Measurements from ENCODE around the gene NEK2. TPM values are rescaled to one million over a fixed set of nuclear protein-coding genes. Genes with fewer than 3 reads are reported as not detected.

NEK2 gene
- total RNA-seq, 1 experiment from 2014 or later, result 17.6 TPM

- Histone ChIP-seq H4K91ac (ENCODE audit: insufficient read length, low read depth, low read length) (no peak overlapping the region), H3K27ac (ENCODE audit: insufficient read length, low read depth, low read length) (no peak overlapping the region), H3K14ac (ENCODE audit: insufficient read depth, low read length) (no peak overlapping the region), H4K8ac (replicated peaks; ENCODE audit: insufficient read length, low read depth, low read length) (no peak overlapping the region), H3K9me3 (ENCODE audit: control insufficient read depth, low read depth, low read length) (no peaks in the 10 kb centered on the region), H2AK5ac (ENCODE audit: insufficient read length, low read length) (no peak overlapping the region), H2BK5ac (ENCODE audit: insufficient read length, low read length) (no peak overlapping the region), H2BK120ac (ENCODE audit: low read depth, low read length, poor library complexity, severe bottlenecking) (no peak overlapping the region), H3K4me1 (ENCODE audit: insufficient read depth, low read length) (no peaks in the 10 kb centered on the region), H3K9ac (ENCODE audit: extremely low read depth, insufficient read length, low read length) (no peak overlapping the region), H3K4ac (ENCODE audit: low read depth, low read length) (no peak overlapping the region), H3K4me2 (ENCODE audit: insufficient read depth, insufficient read length, low read length) (no peak overlapping the region), H2BK12ac (ENCODE audit: insufficient read length, low read depth, low read length) (no peak overlapping the region), H3K79me1 (ENCODE audit: insufficient read depth, low read depth, low read length, poor library complexity, severe bottlenecking) (no peaks in the 10 kb centered on the region), H2BK20ac (ENCODE audit: low read depth, low read length, poor library complexity, severe bottlenecking) (no peak overlapping the region), H3K56ac (ENCODE audit: insufficient read length, low read depth, low read length) (no peak overlapping the region), H4K20me1 (ENCODE audit: control insufficient read depth, insufficient read depth, insufficient read length) (no peaks in the 10 kb centered on the region), H2AFZ (ENCODE audit: low read length) (no peak overlapping the region), H3K23ac (ENCODE audit: insufficient read length, low read depth, low read length) (no peak overlapping the region), H3K27me3 (ENCODE audit: insufficient read depth, low read length) (no peaks in the 10 kb centered on the region), H3T11ph (ENCODE audit: low read length) (no peak overlapping the region), H3K18ac (ENCODE audit: insufficient read length, low read depth, low read length) (no peak overlapping the region), H2BK15ac (ENCODE audit: low read depth, low read length) (no peak overlapping the region), H4K5ac (ENCODE audit: insufficient read length, low read depth, low read length) (no peak overlapping the region), H3K79me2 (ENCODE audit: insufficient read depth, low read length) (no peaks in the 10 kb centered on the region), H3K23me2 (ENCODE audit: insufficient read length, low read depth, low read length, poor library complexity, severe bottlenecking) (no peaks in the 10 kb centered on the region)
- no peak for DNase-seq
- no peaks in the 10 kb centered on the region for H3K36me3 Mint-ChIP-seq (ENCODE audit: insufficient read depth in 1 of 3, low read depth in 3 of 3)
- WGBS (ENCODE audit: extremely low coverage, insufficient read length, low lambda C conversion rate), result no CpG with 5 or more reads among the region's 6 CpGs
- H3K4me1 Mint-ChIP-seq, result no peaks in the 10 kb centered on the region
- H3K27me3 Mint-ChIP-seq (ENCODE audit: low read depth), result peaks cover 4% of the 10 kb centered on the region
- TF ChIP-seq CTCF (conservative IDR thresholded peaks at IDR 0.05), result no peak
- H3K27ac Mint-ChIP-seq, result no peak overlapping the region; a peak in 1 of 7 replicates
- no peak overlapping the region for H3K4me3 Mint-ChIP-seq
- H3K9me3 Mint-ChIP-seq, result no peaks in the 10 kb centered on the region
Measured at GRCh38 chr1:211710566-211711314, 35.3 kb upstream of the NEK2 start.
